Measurements from ENCODE around the gene GIMAP6.
"Not testable (repeated sequence)": the region's sequence is repeated elsewhere in the genome, so short reads cannot be mapped to it uniquely, and the experiment has no call there.

DNA sequence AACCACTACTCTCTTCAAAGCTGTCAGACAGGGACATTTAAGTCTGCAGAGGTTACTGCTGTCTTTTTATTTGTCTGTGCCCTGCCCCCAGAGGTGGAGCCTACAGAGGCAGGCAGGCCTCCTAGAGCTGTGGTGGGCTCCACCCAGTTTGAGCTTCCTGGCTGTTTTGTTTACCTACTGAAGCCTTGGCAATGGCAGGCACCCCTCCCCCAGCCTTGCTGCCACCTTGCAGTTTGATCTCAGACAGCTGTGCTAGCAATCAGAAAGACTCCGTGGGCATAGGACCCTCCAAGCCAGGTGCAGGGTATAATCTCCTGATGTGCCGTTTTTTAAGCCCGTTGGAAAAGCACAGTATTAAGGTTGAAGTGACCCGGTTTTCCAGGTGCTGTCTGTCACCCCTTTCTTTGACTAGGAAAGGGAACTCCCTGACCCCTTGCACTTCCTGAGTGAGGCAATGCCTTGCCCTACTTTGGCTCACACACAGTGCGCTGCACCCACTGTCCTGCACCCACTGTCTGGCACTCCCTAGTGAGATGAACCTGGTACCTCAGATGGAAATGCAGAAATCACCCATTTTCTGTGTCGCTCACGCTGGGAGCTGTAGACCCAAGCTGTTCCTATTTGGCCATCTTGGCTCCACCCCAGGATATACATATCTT, 52.1 kb downstream of the GIMAP6 start:
- TF ChIP-seq, protein P1, sequence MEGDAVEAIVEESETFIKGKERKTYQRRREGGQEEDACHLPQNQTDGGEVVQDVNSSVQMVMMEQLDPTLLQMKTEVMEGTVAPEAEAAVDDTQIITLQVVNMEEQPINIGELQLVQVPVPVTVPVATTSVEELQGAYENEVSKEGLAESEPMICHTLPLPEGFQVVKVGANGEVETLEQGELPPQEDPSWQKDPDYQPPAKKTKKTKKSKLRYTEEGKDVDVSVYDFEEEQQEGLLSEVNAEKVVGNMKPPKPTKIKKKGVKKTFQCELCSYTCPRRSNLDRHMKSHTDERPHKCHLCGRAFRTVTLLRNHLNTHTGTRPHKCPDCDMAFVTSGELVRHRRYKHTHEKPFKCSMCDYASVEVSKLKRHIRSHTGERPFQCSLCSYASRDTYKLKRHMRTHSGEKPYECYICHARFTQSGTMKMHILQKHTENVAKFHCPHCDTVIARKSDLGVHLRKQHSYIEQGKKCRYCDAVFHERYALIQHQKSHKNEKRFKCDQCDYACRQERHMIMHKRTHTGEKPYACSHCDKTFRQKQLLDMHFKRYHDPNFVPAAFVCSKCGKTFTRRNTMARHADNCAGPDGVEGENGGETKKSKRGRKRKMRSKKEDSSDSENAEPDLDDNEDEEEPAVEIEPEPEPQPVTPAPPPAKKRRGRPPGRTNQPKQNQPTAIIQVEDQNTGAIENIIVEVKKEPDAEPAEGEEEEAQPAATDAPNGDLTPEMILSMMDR (IDR thresholded peaks at IDR 0.05) = not testable (repeated sequence)
- not testable (repeated sequence) for TF ChIP-seq POLR2A (IDR thresholded peaks at IDR 0.05)
